Measurements from ENCODE around the gene RFC5. TPM values are rescaled to one million over a fixed set of nuclear protein-coding genes. Genes with fewer than 3 reads are reported as not detected.

RFC5 gene
- total RNA-seq, 4 donors from 2014 or later = 7.3 to 13.5 (median 9.0) TPM

DNA sequence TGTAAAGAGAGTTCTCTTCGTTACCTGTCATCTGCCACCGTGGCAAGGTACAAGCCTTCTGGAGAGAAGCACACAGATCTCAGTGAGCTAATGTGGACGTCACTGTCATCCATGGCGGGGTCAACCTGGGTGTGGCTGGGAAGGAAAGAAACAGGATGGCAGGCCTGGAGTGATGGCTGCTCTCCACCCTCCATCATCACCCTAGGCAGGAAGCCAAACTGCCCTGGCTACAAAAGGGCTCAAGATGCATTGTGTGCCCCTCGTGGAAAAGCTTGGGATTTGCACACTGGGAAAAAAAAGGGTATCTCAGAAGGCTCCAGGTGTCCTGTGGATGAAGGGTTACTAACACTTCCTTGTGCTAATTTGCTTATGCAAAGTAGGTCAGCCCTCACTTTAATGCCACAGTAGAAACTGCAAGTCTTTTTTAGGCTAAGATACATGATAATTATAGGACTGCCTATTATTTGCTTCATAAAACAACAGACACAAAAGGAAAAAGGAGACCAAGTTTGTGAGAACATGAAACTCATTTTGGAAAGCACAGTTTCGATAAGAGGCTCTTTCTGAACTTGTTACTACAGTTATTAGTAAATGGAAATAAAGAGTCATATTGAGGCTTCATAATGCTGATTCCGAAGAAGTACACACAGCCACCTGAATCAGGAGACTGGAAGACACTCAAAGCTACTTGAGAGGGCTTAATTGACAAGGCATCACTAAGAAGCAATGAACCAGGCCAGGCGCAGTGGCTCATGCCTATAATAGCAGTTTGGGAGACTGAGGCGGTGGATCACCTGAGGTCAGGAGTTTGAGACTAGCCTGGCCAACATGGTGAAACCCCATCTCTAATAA, 18.9 kb downstream of the RFC5 start:
- Histone ChIP-seq H3K27ac (peak overlapping the region in 1 of 4 donors; percentile 16), H3K4me3 (no peak overlapping the region), H3K36me3 (peaks cover 0 to 100% of the 10 kb centered on the region in 2 donors), H3K9me3 (no peaks in the 10 kb centered on the region), H3K4me1 (peaks cover 0 to 13% (median 0%) of the 10 kb centered on the region in 3 donors), H3K27me3 (no peaks in the 10 kb centered on the region)
- 91 to 96% methylated on average over 4 of the region's 9 CpGs for WGBS, 2 donors (ENCODE audit: low coverage in 1 of 2)
- TF ChIP-seq, protein P1, sequence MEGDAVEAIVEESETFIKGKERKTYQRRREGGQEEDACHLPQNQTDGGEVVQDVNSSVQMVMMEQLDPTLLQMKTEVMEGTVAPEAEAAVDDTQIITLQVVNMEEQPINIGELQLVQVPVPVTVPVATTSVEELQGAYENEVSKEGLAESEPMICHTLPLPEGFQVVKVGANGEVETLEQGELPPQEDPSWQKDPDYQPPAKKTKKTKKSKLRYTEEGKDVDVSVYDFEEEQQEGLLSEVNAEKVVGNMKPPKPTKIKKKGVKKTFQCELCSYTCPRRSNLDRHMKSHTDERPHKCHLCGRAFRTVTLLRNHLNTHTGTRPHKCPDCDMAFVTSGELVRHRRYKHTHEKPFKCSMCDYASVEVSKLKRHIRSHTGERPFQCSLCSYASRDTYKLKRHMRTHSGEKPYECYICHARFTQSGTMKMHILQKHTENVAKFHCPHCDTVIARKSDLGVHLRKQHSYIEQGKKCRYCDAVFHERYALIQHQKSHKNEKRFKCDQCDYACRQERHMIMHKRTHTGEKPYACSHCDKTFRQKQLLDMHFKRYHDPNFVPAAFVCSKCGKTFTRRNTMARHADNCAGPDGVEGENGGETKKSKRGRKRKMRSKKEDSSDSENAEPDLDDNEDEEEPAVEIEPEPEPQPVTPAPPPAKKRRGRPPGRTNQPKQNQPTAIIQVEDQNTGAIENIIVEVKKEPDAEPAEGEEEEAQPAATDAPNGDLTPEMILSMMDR (IDR thresholded peaks at IDR 0.05) = no peak
- TF ChIP-seq EP300 (IDR thresholded peaks at IDR 0.05) (no peak), POLR2AphosphoS5 (IDR thresholded peaks at IDR 0.05) (no peak), POLR2A (IDR thresholded peaks at IDR 0.05) (no peak)
- peak; percentile 13 for ATAC-seq

DNA sequence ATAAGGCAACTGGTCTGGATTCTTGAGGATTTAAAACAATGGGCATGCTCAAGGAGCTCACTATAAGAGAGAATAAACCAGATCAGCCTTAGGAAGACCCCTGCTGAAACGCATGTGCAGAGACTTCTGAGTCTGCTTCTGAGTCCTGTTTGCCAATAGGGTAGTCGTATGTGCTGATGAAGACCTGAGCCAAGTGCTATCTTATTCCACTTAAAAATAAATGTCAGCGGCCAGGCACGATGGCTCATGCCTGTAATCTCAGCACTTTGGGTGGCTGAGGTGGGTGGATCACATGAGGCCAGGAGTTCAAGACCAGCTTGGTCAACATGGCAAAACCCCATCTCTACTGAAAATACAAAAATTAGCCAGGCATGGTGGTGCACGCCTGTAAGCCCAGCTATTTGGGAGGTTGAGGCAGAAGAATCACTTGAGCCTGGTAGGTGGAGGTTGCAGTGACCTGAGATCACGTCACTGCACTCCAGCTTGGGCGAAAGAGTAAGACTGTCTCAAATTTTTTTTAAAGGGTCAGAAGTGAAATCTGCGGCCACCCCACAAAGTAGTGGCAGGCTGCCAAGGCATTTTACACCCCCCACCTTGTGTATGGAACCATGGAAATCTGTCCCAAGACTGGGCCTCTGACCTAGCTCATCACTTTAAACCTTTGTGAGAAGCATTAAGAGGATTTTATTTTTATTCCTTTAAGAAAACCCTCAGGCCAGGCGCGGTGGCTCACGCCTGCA, 20.3 kb downstream of the RFC5 start:
- H3K9me3 ChIP-seq = no peaks in the 10 kb centered on the region
- no peak overlapping the region for H3K27ac ChIP-seq
- no peak for ATAC-seq
- TF ChIP-seq EP300 (IDR thresholded peaks at IDR 0.05) (no peak), POLR2AphosphoS5 (IDR thresholded peaks at IDR 0.05) (no peak), POLR2A (IDR thresholded peaks at IDR 0.05) (no peak)
- TF ChIP-seq, protein P1 (IDR thresholded peaks at IDR 0.05) = no peak
- H3K36me3 ChIP-seq = peaks cover 0 to 100% of the 10 kb centered on the region in 2 donors
- 83 to 97% methylated on average over 7 of the region's 11 CpGs for WGBS, 2 donors (ENCODE audit: low coverage in 1 of 2)
- no peak overlapping the region for H3K4me3 ChIP-seq
- H3K4me1 ChIP-seq = peaks cover 0 to 13% (median 0%) of the 10 kb centered on the region in 3 donors
- no peaks in the 10 kb centered on the region for H3K27me3 ChIP-seq

DNA sequence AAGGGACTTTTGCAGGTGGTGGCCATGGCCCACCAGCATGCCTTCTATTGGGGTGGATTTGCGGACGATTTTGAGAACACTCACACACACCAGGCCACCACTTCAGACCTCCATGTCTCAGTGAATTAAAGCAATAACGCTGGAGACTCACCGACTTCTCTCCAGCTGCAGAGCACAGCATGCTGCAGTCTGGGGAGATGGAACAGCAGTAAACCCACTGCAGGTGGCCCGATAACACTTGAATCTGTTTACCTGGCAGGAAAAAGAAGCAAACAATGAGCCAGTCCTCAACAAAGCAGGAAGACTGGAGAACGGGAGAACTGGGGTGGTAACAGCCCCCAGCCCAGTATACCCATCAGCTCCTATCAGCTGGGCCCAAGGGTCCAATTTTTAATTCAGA, 21.6 kb downstream of the RFC5 start:
- Histone ChIP-seq H3K27me3 (no peaks in the 10 kb centered on the region), H3K4me1 (peaks cover 0 to 13% (median 0%) of the 10 kb centered on the region in 3 donors), H3K36me3 (peaks cover 0 to 100% of the 10 kb centered on the region in 2 donors), H3K4me3 (no peak overlapping the region), H3K27ac (no peak overlapping the region), H3K9me3 (no peaks in the 10 kb centered on the region)
- no peak for TF ChIP-seq POLR2AphosphoS5 (IDR thresholded peaks at IDR 0.05)
- no peak for TF ChIP-seq POLR2A (IDR thresholded peaks at IDR 0.05)
- no peak for TF ChIP-seq EP300 (IDR thresholded peaks at IDR 0.05)
- TF ChIP-seq, protein P1 (IDR thresholded peaks at IDR 0.05) = no peak
- 63 to 81% methylated on average over 1 to 4 of the region's 6 CpGs for WGBS, 2 donors (ENCODE audit: low coverage in 1 of 2)
- ATAC-seq = no peak

DNA sequence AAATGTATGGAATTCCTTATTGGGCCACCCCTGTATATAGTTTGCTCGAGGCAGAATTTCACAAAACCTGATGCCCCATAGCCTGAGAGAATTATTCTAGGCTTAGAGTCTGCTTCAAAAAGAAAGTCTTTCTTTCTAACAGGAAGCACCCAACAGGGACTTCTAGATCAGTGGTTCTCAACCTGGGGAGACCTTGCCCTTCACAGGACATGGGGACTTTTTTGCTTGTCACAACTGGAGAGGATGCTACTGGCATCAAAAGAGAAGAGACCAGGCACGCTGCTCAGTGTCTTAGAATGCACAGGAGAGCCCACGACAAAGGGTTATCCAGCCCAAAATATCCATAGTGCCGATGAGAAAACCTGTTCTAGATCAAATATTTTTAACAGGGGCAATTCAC, 25.6 kb downstream of the RFC5 start:
- Histone ChIP-seq H3K27ac (no peak overlapping the region), H3K4me3 (no peak overlapping the region), H3K36me3 (peaks cover 0 to 100% of the 10 kb centered on the region in 2 donors), H3K4me1 (no peaks in the 10 kb centered on the region), H3K9me3 (no peaks in the 10 kb centered on the region), H3K27me3 (no peaks in the 10 kb centered on the region)
- no peak for ATAC-seq
- WGBS, 2 donors (ENCODE audit: low coverage in 1 of 2) = 100% methylated on average over 3 of the region's 4 CpGs
- no peak for TF ChIP-seq EP300 (IDR thresholded peaks at IDR 0.05)
- no peak for TF ChIP-seq POLR2A (IDR thresholded peaks at IDR 0.05)
- TF ChIP-seq, protein P1 (IDR thresholded peaks at IDR 0.05) = no peak
- no peak for TF ChIP-seq POLR2AphosphoS5 (IDR thresholded peaks at IDR 0.05)

All from gastroesophageal sphincter (tissue), 4 donors.